HG03521 (cell line): ENCODE data around the gene CDNF.
"Not testable (repeated sequence)": the region's sequence is repeated elsewhere in the genome, so short reads cannot be mapped to it uniquely, and the experiment has no call there.

Experiments used
- ATAC-seq: cut with Tn5 transposase; IDR thresholded peaks from one replicate; pipeline ENCODE4 v1.9.1; 2021; ENCODE audit warnings: mild to moderate bottlenecking, moderate library complexity; ENCODE audit not compliant: unreplicated experiment

The CDNF gene

DNA sequence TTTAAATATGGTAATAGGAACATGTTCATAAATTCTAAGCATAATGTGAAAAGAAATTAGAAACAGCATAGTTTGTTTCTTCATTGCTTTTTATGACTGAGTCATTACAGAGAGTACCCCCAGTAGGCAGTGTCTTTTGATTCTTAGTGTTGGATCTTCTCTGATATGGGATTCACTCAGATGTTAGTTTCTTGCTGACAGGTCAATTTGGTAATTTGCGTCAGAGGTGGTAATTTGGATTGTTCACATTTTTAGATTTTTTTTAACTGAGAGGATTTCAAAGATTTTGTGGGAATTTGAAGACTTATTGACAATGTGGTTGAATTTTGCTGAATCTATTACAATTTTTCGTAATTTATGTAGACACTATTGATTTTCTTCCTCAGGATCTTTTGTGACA lies 2.3 kb upstream of the CDNF start:
- no peak for ATAC-seq

DNA sequence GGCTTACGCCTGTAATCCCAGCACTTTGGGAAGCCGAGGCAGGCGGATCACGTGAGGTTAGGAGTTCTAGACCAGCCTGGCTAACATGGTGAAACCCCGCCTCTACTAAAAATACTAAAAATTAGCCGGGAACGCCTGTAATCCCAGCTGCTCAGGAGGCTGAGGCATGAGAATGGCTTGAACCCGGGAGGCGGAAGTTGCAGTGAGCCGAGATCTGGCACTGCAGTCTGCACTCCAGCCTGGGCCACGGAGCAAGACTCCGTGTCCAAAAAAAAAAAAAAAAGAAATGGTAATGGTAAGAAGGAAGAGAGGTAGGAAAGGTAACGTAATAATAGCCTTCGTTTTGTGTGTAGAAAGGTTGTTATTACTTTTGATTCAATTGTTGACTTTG lies 1.5 kb upstream of the CDNF start:
- ATAC-seq = no peak

DNA sequence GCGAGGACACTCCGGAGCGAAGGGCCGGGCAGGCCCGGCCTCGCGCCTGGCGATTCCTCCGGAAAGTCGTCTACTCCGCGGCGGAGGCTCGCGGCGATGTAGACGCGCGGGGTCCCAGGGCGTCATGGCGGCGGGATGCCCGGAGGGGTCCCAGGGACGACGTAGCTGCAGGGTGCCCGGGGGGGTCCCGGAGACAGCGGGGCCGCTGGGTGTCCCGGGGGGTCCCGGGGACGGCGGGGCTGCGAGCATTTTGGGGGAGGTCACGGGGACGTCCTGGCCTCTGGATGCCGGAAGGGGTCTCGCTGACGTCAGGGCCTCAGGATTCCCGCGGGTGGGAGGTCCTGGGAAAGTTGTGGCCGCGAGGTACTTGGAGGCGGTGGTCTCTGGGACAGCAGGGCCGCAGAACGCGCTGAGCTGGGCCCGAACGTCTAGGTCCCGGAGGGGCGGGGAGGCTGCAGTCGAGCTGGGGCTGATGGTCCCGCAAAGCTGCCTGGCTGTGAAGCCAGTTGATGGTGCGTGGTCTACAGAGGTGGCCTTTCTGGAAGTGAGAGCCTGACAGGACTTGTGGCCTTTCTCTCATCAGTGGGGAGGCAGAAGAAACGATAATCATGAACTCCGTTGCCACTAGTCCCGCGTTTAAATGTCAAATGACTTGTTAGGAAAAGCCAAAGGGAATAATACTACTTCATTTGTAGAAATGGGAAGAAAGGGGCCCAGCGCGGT lies 906 bp upstream of the CDNF start:
- peak; percentile 4 for ATAC-seq

DNA sequence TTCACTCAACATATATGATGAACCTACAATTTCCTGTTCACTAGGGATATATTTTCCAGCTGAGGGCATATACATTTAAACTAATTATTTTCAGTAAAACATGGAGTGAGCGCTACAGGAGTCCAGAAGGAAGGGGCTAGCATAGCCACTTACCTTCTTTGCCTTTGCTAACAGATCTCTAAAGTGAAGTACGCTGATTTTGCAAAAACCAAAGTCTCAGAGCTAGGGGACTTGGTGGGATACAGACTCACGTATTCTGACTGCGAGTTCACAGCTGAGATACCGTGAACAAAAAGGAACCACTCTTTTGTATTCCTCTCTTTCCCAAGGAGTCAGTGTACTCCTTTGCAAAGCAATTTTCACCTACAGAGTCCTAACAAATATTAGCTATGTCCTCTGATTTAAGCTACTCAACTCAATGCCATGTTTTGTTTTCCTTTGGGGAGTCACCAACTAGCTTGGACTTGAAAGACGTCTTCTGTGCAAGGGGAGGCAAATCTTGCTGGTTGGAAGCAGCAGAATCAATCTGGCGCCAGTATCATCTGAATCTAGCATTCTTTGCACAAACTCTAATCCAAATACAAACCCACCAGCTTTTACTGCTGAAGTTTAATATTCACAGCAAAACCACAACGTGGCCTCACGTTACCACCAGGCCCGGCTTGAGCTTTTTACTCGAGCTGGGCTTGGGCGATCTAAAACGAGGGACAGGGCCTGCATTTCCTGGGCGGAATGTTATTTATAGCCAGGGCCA lies 657 bp downstream of the CDNF start:
- ATAC-seq = no peak

DNA sequence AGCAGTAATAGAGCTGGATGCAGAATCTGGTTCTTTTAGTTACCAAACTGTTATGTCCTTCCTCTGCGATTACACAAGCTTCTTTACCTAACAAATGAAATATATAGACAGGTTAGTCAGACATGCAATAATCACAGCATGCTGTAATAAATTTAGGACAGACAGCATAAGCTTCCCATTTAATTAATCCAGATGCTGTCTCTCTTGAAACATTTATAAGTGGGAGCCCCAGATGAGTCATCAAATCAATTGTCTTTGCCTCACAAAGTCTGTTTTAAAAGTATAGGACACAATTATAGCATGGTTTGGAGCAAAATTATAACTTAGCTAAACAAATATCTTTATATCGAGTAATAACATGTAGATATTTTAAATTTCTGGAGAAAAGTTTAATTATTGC lies 1.6 kb downstream of the CDNF start:
- no peak for ATAC-seq

DNA sequence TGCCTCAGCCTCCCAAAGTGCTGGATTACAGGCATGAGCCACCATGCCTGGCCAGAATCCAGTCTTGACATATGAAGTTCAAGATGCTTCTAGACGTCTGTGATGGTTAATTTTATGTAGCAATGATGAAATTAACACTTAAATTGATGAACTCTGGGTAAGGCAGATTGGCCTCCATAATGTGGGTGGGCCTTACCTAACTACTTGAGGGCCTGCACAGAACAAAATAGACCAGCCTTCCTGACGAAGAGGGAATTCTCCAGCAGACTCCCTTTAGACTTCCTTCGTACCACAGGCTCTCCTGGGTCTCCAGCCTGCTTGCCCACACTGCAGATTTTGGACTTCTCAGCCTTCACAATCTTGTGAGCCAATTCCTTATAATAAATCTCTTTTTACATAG lies 4.7 kb downstream of the CDNF start:
- ATAC-seq = no peak

DNA sequence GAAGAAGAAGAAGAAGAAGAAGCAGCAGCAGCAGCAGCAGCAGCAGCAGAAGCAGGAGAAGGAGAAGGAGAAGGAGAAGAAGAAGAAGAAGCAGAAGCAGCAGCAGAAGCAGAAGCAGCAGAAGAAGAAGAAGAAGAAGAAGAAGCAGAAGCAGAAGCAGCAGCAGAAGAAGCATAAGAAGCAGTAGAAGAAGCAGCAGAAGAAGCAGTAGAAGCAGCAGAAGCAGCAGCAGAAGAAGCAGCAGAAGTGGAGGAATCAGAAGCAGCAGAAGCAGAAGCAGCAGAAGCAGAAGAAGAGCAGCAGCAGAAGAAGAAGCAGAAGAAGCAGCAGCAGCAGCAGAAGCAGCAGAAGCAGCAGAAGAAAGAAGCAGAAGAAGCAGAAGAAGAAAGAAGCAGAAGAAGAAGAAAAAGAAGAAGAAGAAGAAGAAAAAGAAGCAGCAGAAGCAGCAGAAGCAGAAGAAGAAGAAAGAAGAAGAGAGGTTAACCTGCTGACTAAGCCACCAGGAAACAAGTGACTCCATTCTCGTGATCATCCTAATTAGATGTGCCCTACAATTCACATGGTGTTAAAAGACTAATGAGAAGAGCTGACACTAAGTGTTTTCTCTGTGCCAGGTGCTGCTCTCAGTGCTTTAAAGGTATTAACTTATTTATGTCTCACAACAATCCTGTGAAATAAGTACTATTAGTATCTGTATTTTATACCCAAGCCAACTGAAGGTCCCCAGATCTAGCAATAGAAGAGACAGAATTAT lies 11.6 kb downstream of the CDNF start:
- no peak for ATAC-seq

DNA sequence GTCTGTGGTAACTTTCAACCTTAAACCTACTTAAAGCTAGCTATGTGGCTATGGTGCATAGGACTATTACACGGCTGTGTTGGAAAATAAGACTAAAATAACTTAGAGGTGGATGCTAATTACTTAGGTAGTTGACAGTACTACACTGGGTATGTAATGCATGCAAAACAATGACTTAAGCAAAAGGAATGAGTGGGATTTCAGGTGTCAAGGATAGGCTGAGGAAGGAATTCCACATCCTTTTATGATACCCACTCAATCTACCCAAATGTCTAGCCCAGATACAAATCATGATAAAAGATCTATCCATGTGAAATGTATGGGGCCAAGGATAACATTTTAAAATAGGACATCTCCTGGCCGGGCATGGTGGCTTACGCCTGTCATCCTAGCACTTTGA lies 13.9 kb downstream of the CDNF start:
- ATAC-seq = no peak

DNA sequence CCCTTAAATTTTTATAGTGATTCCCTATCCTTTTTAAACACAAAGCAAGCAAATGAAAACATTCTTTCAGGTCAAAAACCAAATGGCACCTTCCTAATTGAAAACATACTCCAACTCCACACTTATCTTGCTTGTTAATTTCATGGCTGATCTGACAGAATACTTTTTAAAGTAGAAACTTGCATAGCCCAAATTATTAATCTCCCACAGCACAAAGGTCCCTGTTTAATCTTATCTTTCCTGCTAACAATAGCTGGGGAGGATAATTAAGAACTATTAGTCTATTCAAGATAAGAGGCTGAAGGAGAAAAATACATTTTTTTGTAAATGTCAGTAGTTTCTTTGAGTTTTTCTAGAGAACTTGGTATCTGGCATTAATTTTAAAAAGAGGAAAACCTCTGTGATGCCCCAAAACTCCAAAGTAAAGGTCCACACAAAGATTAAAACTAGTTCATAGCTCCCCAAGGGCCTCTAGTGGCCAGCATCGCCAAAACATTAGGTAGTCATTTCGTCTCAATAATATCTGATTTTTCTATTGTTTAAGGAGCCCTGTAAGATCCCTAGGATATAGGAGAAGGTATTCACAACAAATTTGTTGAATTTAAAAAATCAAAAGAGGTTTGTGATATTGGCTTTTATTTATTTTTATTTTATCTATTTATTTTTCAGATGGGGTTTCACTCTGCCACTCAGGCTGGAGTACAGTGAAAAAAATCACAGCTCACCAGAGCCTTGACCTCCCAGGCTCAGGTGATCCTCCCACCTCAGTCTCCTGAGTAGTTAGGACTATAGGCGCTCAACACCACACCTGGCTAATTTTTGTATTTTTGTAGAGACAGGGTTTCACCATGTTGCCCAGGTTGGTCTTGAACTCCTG lies 14.7 kb downstream of the CDNF start:
- ATAC-seq = no peak

DNA sequence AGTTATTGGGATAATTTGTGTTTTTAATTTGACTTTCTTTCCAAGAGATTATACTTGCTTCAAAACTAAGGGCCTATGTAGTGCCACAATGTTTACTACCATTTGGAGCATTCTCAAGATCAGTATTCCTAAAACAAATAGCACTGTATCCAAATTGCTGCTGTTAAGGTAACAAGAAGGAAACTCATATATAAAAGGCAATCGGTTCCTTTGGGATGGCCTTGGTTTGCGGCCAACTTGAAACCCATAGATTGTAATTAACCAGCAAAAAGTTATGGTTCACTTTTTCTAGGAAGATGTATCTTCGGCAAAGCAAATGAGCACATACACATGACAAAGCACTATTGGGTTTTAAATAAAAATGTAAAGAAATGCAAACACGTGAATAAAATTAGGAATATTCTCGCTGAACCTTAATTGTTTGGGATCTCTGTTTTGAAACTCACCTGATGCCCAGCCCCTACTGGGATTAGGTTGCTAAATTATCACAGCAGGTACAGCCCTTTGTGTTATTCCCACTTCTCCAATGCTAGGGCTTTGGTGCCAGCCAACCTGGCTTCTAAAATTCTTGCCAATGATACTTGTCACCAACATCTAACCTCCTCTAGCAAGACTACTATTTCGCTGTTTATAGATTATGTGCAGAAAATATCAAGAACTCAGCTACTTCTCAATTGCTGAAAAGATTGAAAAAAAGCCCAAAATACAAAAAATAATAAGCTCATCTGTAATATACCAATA lies 16.0 kb downstream of the CDNF start:
- no peak for ATAC-seq

DNA sequence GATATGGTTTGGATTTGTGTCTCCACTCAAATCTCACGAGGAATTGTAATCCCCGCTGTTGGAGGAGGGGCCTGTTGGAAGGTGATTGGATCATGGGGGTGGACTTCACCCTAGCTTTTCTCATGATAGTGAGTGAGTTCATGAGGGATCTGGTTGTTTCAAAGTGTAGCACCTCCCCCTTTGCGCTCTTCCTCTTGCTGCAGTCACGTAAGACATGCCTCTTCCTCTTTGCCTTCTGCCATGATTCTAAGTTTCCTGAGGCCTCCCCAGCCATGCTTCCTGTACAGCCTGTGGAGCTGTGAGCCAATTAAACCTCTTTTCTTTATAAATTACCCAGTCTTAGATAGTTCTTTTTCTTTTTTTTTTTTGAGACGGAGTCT lies 17.1 kb downstream of the CDNF start:
- ATAC-seq = no peak

DNA sequence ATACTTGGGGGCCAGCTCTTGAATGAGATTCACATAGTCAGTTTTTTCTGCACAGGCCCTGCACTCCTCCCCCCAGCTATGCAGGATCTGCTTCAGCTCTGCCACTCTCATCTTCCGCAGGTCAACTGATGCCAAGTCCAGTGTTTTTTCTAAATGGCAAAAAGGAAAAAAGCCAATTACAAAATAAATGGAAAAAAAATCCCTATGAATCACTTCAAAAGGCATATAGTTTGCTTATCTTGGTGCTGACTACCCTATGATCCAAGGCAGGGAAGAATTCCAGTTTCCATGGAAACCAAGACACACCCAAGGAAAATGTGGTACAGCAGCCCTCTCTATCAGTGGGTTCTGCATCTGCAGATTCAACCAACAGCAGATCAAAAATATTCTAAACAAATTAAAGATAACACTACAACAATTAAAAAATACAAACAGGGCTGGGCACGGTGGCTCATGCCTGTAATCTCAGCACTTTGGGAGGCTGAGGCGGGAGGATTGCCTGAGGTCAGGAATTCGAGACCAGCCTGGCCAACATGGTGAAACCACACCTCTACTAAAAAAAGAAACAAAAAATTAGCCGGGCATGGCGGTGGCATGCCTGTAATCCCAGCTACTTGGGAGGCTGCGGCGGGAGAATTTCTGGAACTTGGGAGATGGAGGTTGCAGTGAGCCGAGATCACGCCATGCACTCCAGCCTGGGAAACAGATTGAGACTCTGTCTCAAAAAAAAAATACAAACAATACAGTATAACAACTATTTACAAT lies 17.6 kb downstream of the CDNF start:
- no peak for ATAC-seq

DNA sequence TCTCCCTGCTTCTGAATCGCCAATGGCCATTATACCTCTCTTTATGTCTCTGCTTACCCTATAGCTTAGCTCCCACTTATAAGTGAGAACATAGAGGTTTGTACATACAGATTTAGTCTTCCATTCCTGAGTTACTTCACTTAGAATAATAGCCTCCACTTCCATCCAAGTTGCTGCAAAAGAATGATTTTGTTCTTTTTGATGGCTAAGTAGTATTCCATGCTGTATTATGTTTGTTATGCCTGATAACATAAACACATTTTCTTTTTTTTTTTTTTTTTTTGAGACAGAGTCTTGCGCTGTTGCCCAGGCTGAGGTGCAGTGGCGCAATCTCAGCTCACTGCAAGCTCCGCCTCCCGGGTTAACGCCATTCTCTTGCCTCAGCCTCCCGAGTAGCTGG lies 21.1 kb downstream of the CDNF start:
- not testable (repeated sequence) for ATAC-seq

DNA sequence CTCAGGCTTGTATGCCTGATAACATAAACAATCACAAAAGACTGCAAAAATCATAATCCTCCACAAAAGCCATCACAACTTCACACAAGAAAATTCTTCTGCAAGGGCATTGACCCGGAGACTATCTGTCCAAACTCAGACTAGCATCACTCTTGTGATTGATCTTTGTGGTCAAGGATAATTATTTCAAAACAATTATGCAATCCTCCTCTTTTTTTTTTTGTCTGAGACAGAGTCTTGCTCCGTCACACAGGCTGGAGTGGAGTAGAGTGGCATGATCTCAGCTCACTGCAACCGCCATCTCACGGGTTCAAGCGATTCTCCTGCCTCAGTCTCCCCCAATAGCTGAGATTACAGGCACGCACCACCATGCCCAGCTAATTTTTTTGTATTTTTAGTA lies 22.2 kb downstream of the CDNF start:
- no peak for ATAC-seq

DNA sequence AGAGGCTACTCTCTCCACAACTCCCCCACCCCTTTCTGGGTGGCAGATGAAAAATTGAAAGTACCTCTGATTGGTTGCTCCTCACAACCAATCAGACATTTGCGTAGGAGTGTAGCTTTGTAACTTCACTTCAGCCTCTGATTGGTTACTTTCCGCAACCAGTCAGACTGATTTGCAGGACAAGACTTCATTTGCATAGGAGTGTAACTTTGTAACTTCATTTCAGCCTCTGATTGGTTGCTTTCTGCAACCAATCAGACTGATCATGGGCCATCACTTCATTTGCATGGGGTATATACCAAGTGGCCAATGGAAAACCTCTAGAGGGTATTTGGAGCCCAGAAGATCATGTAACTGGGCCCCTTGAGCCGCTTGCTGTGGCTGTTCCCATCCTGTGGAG lies 25.6 kb downstream of the CDNF start:
- no peak for ATAC-seq

DNA sequence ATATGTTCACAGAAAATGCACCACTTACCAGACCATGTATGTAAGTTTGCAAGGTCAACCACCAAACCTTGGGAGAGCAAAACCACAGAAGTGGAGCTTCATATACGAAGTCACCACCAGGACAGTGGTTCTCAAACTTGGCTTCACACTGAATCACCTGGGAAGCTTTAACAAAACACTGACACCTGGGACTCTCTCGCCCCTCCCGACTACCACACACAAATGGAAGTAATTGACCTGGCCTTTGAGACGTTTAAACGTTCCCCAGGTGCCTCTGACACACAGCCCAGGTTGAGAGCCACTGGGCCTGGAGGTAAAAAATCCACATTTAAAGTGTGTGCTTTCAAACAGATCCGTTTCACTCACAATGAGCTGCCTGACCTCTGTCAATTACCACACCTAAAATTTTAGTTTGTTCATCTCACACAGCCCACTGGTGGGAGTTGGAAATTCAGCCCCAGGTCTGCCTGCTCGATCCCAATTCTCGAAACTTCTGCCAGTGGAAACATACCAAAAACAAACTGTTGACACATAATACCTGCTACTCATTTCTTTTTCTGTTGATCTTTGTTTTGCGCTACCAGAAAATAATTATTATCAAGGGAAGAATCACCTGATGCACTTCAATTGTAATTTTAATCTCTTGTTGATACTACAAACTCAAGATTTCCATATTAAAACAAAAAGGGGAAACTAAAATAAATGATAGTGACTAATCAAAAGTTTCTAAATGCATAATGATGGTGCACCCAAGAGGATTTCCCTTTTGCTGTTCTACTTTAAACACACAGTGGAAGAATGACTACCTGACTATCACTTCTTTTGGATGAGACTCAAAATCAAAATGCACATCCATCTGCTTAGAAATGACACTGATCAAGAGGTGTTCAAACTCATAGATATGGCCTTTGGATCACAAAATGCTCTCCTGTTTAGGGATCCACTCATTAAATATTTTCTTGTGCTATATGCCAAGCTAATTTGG lies 26.6 kb downstream of the CDNF start:
- no peak for ATAC-seq

DNA sequence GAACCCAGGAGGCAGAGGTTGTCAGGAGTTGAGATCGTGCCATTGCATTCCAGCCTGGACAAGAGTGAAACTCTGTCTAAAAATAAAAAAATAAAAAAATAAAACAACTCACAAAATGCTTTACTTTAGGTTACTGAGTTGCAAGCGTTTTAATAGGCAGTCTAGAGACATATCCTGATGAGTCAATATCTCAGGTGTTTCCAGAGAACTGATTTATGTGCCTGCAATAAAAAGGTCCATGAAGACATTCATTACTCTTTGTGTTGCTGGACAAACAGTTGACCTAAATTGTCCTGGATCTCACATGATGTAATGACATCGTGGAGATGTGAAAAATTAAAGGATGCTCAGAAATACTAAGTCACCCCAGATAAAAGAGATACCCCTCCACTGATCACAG lies 31.5 kb downstream of the CDNF start:
- no peak for ATAC-seq

DNA sequence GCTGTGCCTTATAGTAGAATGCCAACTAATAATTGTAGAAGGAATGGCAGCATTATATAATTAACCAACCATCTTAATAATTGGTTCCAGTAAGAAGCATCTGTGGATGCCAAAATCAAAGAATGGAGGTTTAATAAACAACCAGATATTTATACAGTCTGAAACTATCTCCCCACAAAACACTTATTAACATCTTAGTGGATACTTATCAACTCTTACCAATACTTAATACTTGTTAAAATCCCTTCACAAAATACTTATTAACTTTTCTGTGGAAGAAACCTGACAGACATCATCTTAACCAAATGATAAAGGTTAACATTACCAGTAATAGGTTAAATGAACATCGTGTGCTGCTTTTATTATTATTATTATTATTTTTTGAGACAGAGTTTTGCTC lies 34.0 kb downstream of the CDNF start:
- ATAC-seq = no peak
